Activated T-cell treated with anti-CD3 and anti-CD28 coated beads, Interleukin-2, amount 50 U/mL, for 24 hours (primary cell): ENCODE results near the gene LMF1.

Experiments used
- DNase-seq: peaks from one replicate; pipeline ENCODE4 v3.0.0-alpha.2; 2020
- H3K27ac Mint-ChIP-seq: 2 replicates; pipeline ENCODE4 v1.8.0; 2020; ENCODE audit warnings: mild to moderate bottlenecking, mixed read lengths
- H3K27me3 Mint-ChIP-seq: 2 replicates; pipeline ENCODE4 v1.8.0; 2020; ENCODE audit warnings: mixed read lengths
- H3K36me3 Mint-ChIP-seq: 2 replicates; pipeline ENCODE4 v1.8.0; 2020; ENCODE audit warnings: low read depth, mixed read lengths
- H3K4me1 Mint-ChIP-seq: 2 replicates; pipeline ENCODE4 v1.8.0; 2020; ENCODE audit warnings: low read depth, mixed read lengths
- H3K4me3 Mint-ChIP-seq: 2 replicates; pipeline ENCODE4 v1.8.0; 2020; ENCODE audit warnings: mild to moderate bottlenecking, moderate library complexity, mixed read lengths
- H3K9me3 Mint-ChIP-seq: 2 replicates; pipeline ENCODE4 v1.8.0; 2020; ENCODE audit warnings: mixed read lengths

The LMF1 gene

GRCh38 chr16:815861-816260, 154.9 kb downstream of the LMF1 start:
- no peak for DNase-seq
- no peak overlapping the region for H3K27ac Mint-ChIP-seq
- peaks cover 47% of the 10 kb centered on the region for H3K27me3 Mint-ChIP-seq
- H3K9me3 Mint-ChIP-seq: no peaks in the 10 kb centered on the region
- H3K4me3 Mint-ChIP-seq: no peak overlapping the region
- H3K36me3 Mint-ChIP-seq: no peaks in the 10 kb centered on the region
- H3K4me1 Mint-ChIP-seq: peaks cover 18% of the 10 kb centered on the region

DNA sequence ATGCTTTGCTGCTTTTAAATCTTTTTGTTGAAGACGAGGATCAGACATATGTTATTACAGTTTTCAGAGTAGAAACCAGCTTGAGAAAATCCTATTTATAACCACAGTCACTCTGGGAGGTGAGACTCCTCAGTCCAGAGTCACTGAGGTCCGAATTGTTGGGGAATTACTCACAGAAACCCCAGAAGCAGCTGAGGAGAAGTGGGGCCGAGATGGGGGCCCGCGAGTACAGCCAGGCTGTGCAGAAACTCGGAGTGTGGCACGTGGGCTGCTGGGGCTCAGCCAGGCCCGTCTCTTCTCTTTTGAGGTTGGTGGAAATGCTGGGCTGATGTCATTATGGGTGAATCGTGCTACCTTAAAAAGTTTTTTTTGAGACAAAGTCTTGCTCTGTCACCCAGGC, 155.8 kb downstream of the LMF1 start:
- Mint-ChIP-seq H3K9me3 (no peaks in the 10 kb centered on the region), H3K27me3 (peaks cover 45% of the 10 kb centered on the region), H3K4me1 (peaks cover 13% of the 10 kb centered on the region), H3K36me3 (no peaks in the 10 kb centered on the region), H3K27ac (no peak overlapping the region), H3K4me3 (no peak overlapping the region)
- DNase-seq: no peak

DNA sequence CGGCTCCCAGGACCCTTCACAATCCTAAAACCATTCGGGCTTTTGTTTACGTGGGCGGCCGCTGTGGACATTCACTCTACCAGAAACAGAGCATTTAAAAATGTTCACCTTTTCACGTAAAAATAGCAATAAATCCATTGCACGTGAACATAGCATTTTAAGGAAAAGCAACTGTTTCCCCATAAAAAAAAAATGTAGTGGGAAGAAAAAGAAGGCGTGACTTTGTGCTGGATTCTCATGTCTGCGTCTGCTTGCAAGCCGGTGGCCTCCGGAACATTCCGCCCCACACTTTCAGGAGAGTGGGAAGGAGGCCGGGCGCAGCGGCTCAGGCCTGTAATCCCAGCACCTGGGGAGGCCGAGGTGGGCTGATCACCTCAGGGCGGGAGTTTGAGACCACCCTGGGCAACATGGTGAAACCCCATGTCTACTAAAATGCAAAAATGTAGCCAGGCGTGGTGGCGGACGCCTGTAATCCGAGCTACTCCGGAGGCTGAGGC, 156.8 kb downstream of the LMF1 start:
- peaks cover 37% of the 10 kb centered on the region for H3K27me3 Mint-ChIP-seq
- H3K9me3 Mint-ChIP-seq: no peaks in the 10 kb centered on the region
- DNase-seq: no peak
- H3K27ac Mint-ChIP-seq: no peak overlapping the region
- peaks cover 9% of the 10 kb centered on the region for H3K4me1 Mint-ChIP-seq
- H3K4me3 Mint-ChIP-seq: no peak overlapping the region
- no peaks in the 10 kb centered on the region for H3K36me3 Mint-ChIP-seq

DNA sequence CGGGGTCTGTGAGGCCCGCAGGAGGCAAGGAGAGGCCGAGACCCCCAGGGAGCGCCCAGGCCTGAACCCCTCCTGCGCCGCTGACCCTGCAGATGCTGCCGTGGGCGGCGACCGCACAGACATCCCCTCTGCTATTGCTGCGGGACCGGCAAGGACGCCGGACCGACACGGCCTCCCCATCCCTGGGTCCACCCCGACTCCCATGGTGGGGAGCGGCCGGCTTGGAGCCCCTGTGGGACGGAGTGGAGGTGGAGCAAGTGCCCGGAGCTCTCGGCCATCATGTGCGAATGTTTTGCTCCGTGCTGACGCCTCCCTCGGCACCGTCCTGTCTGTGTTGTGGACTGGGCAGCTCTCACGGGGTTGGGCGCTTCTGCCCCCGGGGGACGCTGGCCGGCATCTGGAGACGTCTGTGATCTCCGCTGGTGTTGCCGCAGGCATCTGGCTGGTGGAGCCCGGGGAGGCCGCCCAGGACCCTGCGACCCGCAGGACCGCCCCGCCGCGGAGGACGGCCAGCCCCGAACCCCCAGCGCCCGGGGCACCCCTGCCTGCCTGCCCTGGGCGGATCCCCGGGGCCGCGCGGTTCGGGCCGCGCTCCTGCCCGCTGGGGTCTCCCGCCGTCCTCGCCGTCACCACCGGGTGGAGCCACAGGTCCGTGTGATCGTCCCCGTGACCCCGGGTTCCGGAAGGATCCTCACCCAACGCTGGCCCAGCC, 157.4 kb downstream of the LMF1 start:
- Mint-ChIP-seq H3K27me3 (peaks cover 37% of the 10 kb centered on the region), H3K36me3 (no peaks in the 10 kb centered on the region), H3K4me1 (peaks cover 13% of the 10 kb centered on the region), H3K9me3 (no peaks in the 10 kb centered on the region), H3K27ac (no peak overlapping the region), H3K4me3 (no peak overlapping the region)
- peak; percentile 79 for DNase-seq

DNA sequence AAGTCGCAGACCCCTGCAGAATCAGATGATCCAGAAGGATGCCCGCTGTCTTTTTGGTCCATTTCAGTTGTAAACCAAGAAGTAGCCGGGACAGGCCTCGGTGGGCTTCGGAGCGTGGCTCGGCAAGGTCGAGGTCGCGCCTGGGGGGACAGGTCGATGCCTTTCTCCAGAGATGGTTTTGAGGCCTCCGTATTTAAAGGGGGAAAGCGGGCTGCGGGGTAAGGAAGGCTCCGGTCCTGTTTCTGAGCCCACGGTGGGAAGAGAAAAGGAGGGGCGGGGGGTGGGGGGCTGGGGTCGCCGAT, 162.7 kb downstream of the LMF1 start:
- DNase-seq: no peak
- Mint-ChIP-seq H3K27ac (peak overlapping the region; percentile 97), H3K4me3 (peak overlapping the region; percentile 95), H3K9me3 (no peaks in the 10 kb centered on the region), H3K36me3 (peaks cover 15% of the 10 kb centered on the region), H3K4me1 (peaks cover 18% of the 10 kb centered on the region), H3K27me3 (peaks cover 12% of the 10 kb centered on the region)

DNA sequence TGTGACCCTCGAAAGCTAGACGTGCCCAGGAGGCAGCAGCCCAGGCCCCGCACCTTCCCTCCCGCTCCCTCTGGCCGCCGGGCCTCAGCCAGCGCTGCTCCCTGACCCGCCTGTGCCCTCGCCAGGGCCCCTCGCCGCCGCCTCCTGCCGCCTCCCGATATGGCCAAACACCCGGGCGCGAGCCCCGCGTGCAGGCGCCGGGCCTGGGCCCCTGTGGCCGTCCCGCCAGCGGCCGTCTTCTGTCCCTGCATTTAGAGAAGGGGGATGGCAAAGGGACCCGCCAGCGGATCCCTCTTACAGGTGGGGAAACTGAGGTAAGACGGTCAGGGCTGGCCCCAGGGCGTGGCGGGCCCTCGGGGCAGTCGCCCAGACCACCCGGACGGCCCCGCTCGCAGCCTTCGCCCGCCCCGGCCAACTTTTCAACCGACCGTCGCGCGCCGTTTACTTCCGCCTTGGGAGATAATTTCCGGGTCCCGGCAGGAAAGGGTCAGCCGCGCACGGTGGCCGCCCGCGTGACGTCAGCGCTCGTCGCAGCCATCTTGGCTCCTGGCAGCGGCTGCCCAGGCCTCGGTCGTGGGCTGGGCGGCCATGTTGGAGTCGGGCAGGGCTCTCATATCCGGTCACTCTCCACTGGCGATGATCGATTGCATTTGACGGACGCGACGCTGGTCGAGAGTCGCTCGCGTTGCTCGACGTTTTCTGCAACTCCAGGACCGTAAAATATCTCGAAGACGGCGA, 163.3 kb downstream of the LMF1 start:
- Mint-ChIP-seq H3K27ac (peak overlapping the region; percentile 97), H3K27me3 (peaks cover 9% of the 10 kb centered on the region), H3K36me3 (peaks cover 15% of the 10 kb centered on the region), H3K4me3 (peak overlapping the region; percentile 95), H3K9me3 (no peaks in the 10 kb centered on the region), H3K4me1 (peaks cover 18% of the 10 kb centered on the region)
- peak; percentile 90 for DNase-seq

GRCh38 chr16:805474-805873, 165.3 kb downstream of the LMF1 start:
- peaks cover 14% of the 10 kb centered on the region for H3K27me3 Mint-ChIP-seq
- H3K36me3 Mint-ChIP-seq: peaks cover 15% of the 10 kb centered on the region
- H3K4me3 Mint-ChIP-seq: peak overlapping the region; percentile 95
- H3K27ac Mint-ChIP-seq: no peak overlapping the region
- DNase-seq: no peak
- no peaks in the 10 kb centered on the region for H3K9me3 Mint-ChIP-seq
- H3K4me1 Mint-ChIP-seq: peaks cover 18% of the 10 kb centered on the region

DNA sequence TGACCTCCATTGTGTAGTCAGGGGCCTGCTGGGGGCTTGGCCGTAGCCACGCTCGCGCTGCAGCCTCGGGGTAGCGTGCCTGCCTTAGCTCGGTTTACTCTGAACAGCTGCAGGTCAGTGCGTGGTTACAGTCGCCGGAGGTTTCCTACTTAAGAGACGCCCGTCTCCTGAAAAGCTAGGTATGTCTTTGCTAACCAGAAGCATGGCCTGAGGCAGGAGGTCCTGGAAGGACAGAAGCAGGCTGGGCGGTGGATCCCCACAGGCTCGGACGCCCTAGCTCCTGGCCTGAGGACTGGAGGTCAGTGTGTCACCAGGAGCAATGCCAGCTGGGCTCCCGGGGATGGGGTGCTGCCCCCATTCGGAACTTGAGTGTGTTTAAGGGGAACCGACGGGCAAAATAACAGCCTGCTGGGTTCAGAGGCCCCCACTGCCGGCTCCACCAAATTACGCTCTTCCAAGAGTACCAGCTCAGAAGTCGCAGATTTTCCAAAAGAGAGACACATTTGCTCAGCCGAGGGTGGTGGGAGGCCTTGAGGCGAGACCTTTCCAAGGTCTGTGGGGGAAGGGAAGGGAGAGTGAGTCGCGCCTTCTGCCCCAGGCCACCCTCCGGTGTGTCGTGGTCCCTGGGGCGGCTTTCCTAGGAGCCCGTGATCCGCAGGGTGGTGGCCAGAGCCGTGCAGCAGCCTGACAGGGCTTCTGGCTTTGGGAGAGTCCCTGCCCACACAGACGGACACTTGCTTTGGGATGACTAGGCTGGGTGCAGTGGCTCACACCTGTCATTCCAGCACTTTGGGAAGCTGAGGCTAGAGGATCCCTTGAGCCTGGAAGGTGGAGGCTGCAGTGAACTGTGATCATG, 166.4 kb downstream of the LMF1 start:
- Mint-ChIP-seq H3K36me3 (peaks cover 15% of the 10 kb centered on the region), H3K4me3 (no peak overlapping the region), H3K9me3 (no peaks in the 10 kb centered on the region), H3K4me1 (peaks cover 16% of the 10 kb centered on the region), H3K27me3 (peaks cover 14% of the 10 kb centered on the region), H3K27ac (peak overlapping the region; percentile 3)
- DNase-seq: no peak

DNA sequence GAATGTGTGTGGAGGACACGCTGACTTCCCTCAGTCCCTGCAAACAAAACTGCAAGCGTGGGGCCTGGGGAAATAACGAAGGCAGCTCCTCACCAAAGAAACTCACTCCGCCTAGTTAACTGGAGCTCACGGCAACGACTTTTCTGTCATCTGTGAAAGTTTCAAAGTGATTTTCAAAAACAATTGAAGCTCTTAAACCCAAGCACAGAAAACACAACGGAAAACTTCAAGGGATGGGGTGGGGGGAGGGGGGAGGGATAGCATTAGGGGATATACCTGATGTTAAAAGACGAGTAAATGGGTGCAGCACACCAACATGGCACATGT, 167.1 kb downstream of the LMF1 start:
- Mint-ChIP-seq H3K4me1 (peaks cover 13% of the 10 kb centered on the region), H3K27ac (no peak overlapping the region), H3K9me3 (no peaks in the 10 kb centered on the region), H3K27me3 (peaks cover 14% of the 10 kb centered on the region), H3K4me3 (no peak overlapping the region), H3K36me3 (peaks cover 15% of the 10 kb centered on the region)
- DNase-seq: no peak
